Endothelial cell of umbilical vein (primary cell): Measurements from ENCODE around the gene TAP2. TPM values are rescaled to one million over a fixed set of nuclear protein-coding genes. Genes with fewer than 3 reads are reported as not detected.
"Not testable (repeated sequence)": the region's sequence is repeated elsewhere in the genome, so short reads cannot be mapped to it uniquely, and the experiment has no call there.

Experiments
- BruUV-seq: library from RNA; stranded (reverse); fragments of 400-500 nt; replicated peaks from 2 replicates; lab custom pipeline; 2021; lab: Mats Ljungman, UMichigan
- CTCF ChIA-PET: fragments of 300-600, 350-600 bp; sonication (Branson Sonifier 250); formaldehyde crosslinking; loops from one replicate; lab custom pipeline; 2021; ENCODE audit warnings: antibody characterized with exemption, inconsistent platforms; lab: Charles Lee
- POLR2A ChIA-PET: fragments of 300-600, 350-600 bp; sonication (Branson Sonifier 250); formaldehyde crosslinking; loops from one replicate; lab custom pipeline; 2021; ENCODE audit warnings: antibody characterized with exemption, inconsistent platforms; lab: Charles Lee
- DNase-seq: peaks from one replicate; pipeline ENCODE4 v3.0.0-alpha.2; 2011; ENCODE audit warnings: low read depth, low spot score
- FAIRE-seq: peaks from 2 replicates; lab custom pipeline; 2011; peaks lifted over from hg19 to GRCh38; lab: Jason Lieb, UNC
- H2AFZ ChIP-seq: 2 replicates; pipeline ENCODE4 v1.6.0; 2012; ENCODE audit warnings: low read depth, low read length, control low read depth, inconsistent platforms
- H3K27ac ChIP-seq: 2 replicates; pipeline ENCODE4 v1.5.1; 2011; ENCODE audit warnings: low read depth, mild to moderate bottlenecking, control low read depth, low read length, moderate library complexity; ENCODE audit not compliant: insufficient read depth
- H3K27me3 ChIP-seq, 2 experiments: 2 replicates each; pipeline versions ENCODE4 v1.6.0 to v1.6.1; 2011; ENCODE audit warnings: low read length in 2 of 2, mixed read lengths in 1 of 2; ENCODE audit not compliant: control insufficient read depth in 2 of 2, insufficient read depth in 2 of 2
- H3K36me3 ChIP-seq, 2 experiments: 2 replicates in 1 of 2; 3 replicates in 1 of 2; pipeline ENCODE4 v1.5.1; 2011; ENCODE audit warnings: low read length in 2 of 2, mild to moderate bottlenecking in 1 of 2, moderate library complexity in 1 of 2; ENCODE audit not compliant: control insufficient read depth in 2 of 2, insufficient read depth in 2 of 2; ENCODE audit errors: extremely low read depth in 1 of 2
- H3K4me1 ChIP-seq: 3 replicates; pipeline ENCODE4 v1.5.1; 2011; ENCODE audit warnings: mild to moderate bottlenecking, low read length; ENCODE audit not compliant: control insufficient read depth, insufficient read depth; ENCODE audit errors: extremely low read depth
- H3K4me2 ChIP-seq: 2 replicates; pipeline ENCODE4 v1.6.1; 2011; ENCODE audit warnings: low read length, control low read depth, mixed read lengths; ENCODE audit not compliant: insufficient read depth
- H3K4me3 ChIP-seq, 3 experiments: fragments of 200-600 bp in 1 of 3; sonication (generic), shearing (Covaris generic) in 1 of 3; replicated peaks in 1 of 3; 2 replicates each; pipeline ENCODE4 v1.5.1; 2011 to 2016; ENCODE audit warnings: control low read depth in 3 of 3, low read length in 3 of 3, mild to moderate bottlenecking in 2 of 3, inconsistent platforms in 1 of 3, low read depth in 1 of 3, moderate library complexity in 1 of 3; ENCODE audit not compliant: insufficient read depth in 1 of 3
- H3K79me2 ChIP-seq: 2 replicates; pipeline ENCODE4 v1.6.0; 2012; ENCODE audit warnings: low read length, inconsistent platforms; ENCODE audit not compliant: control insufficient read depth, insufficient read depth
- H3K9ac ChIP-seq: replicated peaks from 2 replicates; pipeline ENCODE3; 2011; ENCODE audit warnings: low read length, control low read depth; ENCODE audit not compliant: insufficient read depth; ENCODE audit errors: extremely low read depth
- H3K9me1 ChIP-seq: replicated peaks from 3 replicates; pipeline ENCODE4 v1.6.0; 2011; ENCODE audit warnings: mild to moderate bottlenecking, low read length; ENCODE audit not compliant: control insufficient read depth, insufficient read depth; ENCODE audit errors: extremely low read depth
- H3K9me3 ChIP-seq: replicated peaks from 2 replicates; pipeline ENCODE4 v1.5.1; 2012; ENCODE audit warnings: low read length, inconsistent platforms; ENCODE audit not compliant: control insufficient read depth, insufficient read depth
- H4K20me1 ChIP-seq: replicated peaks from 2 replicates; pipeline ENCODE3; 2011; ENCODE audit warnings: mild to moderate bottlenecking, low read length; ENCODE audit not compliant: control insufficient read depth, insufficient read depth; ENCODE audit errors: extremely low read depth
- EZH2 ChIP-seq: IDR thresholded peaks from 2 replicates; pipeline ENCODE4 v1.6.1; 2012; ENCODE audit warnings: borderline replicate concordance, low read depth, mild to moderate bottlenecking, moderate library complexity, low read length, inconsistent platforms; ENCODE audit not compliant: severe bottlenecking
- FOS ChIP-seq: IDR thresholded peaks from 2 replicates; pipeline ENCODE4 v1.6.1; 2011; ENCODE audit warnings: mild to moderate bottlenecking, low read length, moderate library complexity, borderline replicate concordance; ENCODE audit not compliant: insufficient read depth
- GATA2 ChIP-seq: IDR thresholded peaks from 2 replicates; pipeline ENCODE4 v1.7.0; 2011; ENCODE audit warnings: low read depth, mild to moderate bottlenecking, moderate library complexity, mixed read lengths, low read length; ENCODE audit not compliant: insufficient read length, insufficient read depth
- JUN ChIP-seq: IDR thresholded peaks from 2 replicates; pipeline ENCODE4 v1.6.1; 2011; ENCODE audit warnings: borderline replicate concordance, low read depth; ENCODE audit not compliant: insufficient read length, insufficient read depth
- MYC ChIP-seq: IDR thresholded peaks from one replicate; pipeline ENCODE4 v1.6.1; 2011; ENCODE audit warnings: mild to moderate bottlenecking, low read depth, low read length
- POLR2A ChIP-seq: IDR thresholded peaks from 2 replicates; pipeline ENCODE4 v1.6.1; 2012; ENCODE audit warnings: low read depth, mild to moderate bottlenecking, control low read depth, low read length
- POLR2AphosphoS5 ChIP-seq: IDR thresholded peaks from 2 replicates; pipeline ENCODE4 v1.6.1; 2012; ENCODE audit warnings: low read depth, mild to moderate bottlenecking, control low read depth, low read length, moderate library complexity; ENCODE audit not compliant: insufficient read depth
- dilution Hi-C: fragments of 300-500 bp; cut with MboI; formaldehyde crosslinking; loops from one replicate; pipeline ENCODE4 v1.15.0; 2019; ENCODE audit warnings: low sequenced_read_pairs; ENCODE audit not compliant: extremely low pct_ligation_motif_present
- intact Hi-C: fragments of 100-400 bp; cut with micrococcal nuclease; formaldehyde crosslinking; loops from one replicate; pipeline ENCODE4 v1.10.0; 2022
- polyA plus RNA-seq, 4 experiments: library from polyadenylated mRNA; depleted of rRNA in 3 of 4; stranded (reverse) in 3 of 4; unstranded in 1 of 4; fragments of >200 nt; gene quantifications; 2 replicates each; pipeline versions ENCODE4 v1.2.1 to v1.2.3, GENCODE V29; 2011 to 2012; ENCODE audit warnings: missing spikeins in 1 of 4
- total RNA-seq: library from RNA; stranded (reverse); gene quantifications from 2 replicates; pipeline ENCODE4 v1.2.3, GENCODE V29; 2021
- TF ChIP-seq, protein P1 (sequence below): IDR thresholded peaks from 2 replicates; pipeline ENCODE4 v1.6.1; 2011; ENCODE audit not compliant: insufficient read depth, insufficient read length
- TF ChIP-seq, protein P2 (sequence below), 2 donors: IDR thresholded peaks; 1 replicate in 1 of 2; 2 replicates in 1 of 2; pipeline ENCODE4 v1.5.1; 2011; ENCODE audit warnings: low read length in 2 of 2, mild to moderate bottlenecking in 2 of 2, moderate library complexity in 2 of 2, control low read depth in 1 of 2, inconsistent platforms in 1 of 2, low read depth in 1 of 2; ENCODE audit not compliant: insufficient read depth in 1 of 2; ENCODE audit errors: extremely low read depth in 1 of 2

The TAP2 gene
- total and polyA plus RNA-seq, 2 donors (not counting 3 experiments of a cell fraction or from before 2014, with no cell fraction given): 18.4 to 57.8 TPM

DNA sequence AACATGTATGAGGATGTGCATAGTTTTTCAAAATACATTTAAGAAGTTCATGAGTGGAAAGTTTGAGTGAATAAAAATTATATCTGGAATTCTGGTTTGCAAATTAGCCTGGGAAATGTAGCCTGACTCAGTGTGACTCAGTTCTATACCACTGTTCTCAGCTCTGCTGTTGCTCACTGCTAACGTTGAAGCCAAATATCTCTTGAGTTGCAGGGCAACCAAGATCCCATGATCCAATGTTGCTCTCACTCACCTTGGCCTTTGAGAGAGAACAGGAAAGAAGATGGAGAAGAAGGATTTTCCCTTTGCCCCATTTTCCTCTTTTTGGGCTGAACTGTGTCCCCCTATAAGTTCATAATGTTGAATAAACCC lies 44.3 kb upstream of the TAP2 start:
- intact Hi-C loops (loop anchor here (10.0 kb wide), 1 partner anchor 362 kb away; no protein-coding TSS in a partner anchor), dilution Hi-C loops (no loop called here)
- Histone ChIP-seq H3K9ac (no peak overlapping the region), H2AFZ (no peak overlapping the region), H3K4me3 (no peak overlapping the region), H3K9me3 (no peaks in the 10 kb centered on the region), H3K4me1 (no peaks in the 10 kb centered on the region), H3K27me3 (peaks cover 43 to 49% of the 10 kb centered on the region in 2 experiments), H3K9me1 (no peaks in the 10 kb centered on the region), H3K36me3 (no peaks in the 10 kb centered on the region), H3K27ac (no peak overlapping the region), H4K20me1 (no peaks in the 10 kb centered on the region), H3K4me2 (no peak overlapping the region), H3K79me2 (no peaks in the 10 kb centered on the region)
- FAIRE-seq: no peak
- BruUV-seq: no TSS peak
- no peak for DNase-seq
- TF ChIP-seq POLR2A (no peak), JUN (no peak), FOS (no peak), GATA2 (no peak), EZH2 (no peak), POLR2AphosphoS5 (no peak), MYC (no peak)
- TF ChIP-seq, protein P1, sequence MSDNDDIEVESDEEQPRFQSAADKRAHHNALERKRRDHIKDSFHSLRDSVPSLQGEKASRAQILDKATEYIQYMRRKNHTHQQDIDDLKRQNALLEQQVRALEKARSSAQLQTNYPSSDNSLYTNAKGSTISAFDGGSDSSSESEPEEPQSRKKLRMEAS: no peak
- TF ChIP-seq, protein P2, sequence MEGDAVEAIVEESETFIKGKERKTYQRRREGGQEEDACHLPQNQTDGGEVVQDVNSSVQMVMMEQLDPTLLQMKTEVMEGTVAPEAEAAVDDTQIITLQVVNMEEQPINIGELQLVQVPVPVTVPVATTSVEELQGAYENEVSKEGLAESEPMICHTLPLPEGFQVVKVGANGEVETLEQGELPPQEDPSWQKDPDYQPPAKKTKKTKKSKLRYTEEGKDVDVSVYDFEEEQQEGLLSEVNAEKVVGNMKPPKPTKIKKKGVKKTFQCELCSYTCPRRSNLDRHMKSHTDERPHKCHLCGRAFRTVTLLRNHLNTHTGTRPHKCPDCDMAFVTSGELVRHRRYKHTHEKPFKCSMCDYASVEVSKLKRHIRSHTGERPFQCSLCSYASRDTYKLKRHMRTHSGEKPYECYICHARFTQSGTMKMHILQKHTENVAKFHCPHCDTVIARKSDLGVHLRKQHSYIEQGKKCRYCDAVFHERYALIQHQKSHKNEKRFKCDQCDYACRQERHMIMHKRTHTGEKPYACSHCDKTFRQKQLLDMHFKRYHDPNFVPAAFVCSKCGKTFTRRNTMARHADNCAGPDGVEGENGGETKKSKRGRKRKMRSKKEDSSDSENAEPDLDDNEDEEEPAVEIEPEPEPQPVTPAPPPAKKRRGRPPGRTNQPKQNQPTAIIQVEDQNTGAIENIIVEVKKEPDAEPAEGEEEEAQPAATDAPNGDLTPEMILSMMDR (IDR thresholded peaks at IDR 0.05; ENCODE audit: extremely low read depth in 1 of 2, insufficient read depth in 1 of 2, low read depth in 1 of 2, low read length in 2 of 2): no peak
- CTCF ChIA-PET: interaction anchor here (0.7 to 9.4 kb wide), 6 partner anchors 15 to 119 kb away, joined by 3 to 192 read pairs (median 6); partner anchors contain the start of gene HLA-DMA
- POLR2A ChIA-PET: no interaction called here

DNA sequence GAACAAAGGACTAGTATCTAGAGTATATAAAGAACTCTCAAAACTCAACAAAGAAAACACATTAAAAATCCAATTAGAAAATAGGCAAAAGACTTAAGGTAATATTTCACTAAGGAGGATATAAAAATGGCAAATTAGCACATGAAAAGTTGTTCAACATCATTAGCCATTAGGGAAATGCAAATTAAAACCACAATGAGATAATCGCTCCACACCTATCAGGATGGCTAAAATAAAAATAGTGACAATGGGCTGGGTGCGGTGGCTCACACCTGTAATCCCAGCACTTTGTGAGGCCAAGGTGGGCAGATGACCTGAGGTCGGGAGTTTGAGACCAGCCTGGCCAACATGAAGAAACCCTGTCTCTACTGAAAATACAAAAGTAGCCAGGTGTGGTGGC lies 42.4 kb upstream of the TAP2 start:
- H3K36me3 ChIP-seq, POLR2A ChIA-PET, H3K4me1 ChIP-seq, H3K4me2 ChIP-seq, BruUV-seq, H3K9me3 ChIP-seq, H3K9ac ChIP-seq, H3K27ac ChIP-seq, H3K4me3 ChIP-seq, H3K79me2 ChIP-seq, FAIRE-seq, H3K9me1 ChIP-seq, H4K20me1 ChIP-seq, DNase-seq, dilution Hi-C loops, H2AFZ ChIP-seq: not testable (repeated sequence)
- CTCF ChIA-PET: interaction anchor here (0.7 to 4.7 kb wide), 4 partner anchors 9 to 134 kb away, joined by 3 to 40 read pairs (median 8); no protein-coding TSS in a partner anchor
- intact Hi-C loops: loop anchor here (10.0 kb wide), 1 partner anchor 364 kb away; no protein-coding TSS in a partner anchor
- H3K27me3 ChIP-seq: peaks cover 44 to 59% of the 10 kb centered on the region in 2 experiments
